ENCODE data around the gene ZNF804A. TPM values are rescaled to one million over a fixed set of nuclear protein-coding genes. Genes with fewer than 3 reads are reported as not detected.

ZNF804A gene
- total RNA-seq: under 1 TPM in 5 of 6 donors, not detected in 1; 0.46 to 0.89 (median 0.77) TPM

GRCh38 chr2:184598316-184599053 lies at the start of gene ZNF804A:
TSS of gene ZNF804A (plus strand) at chr2:184598529. CDS start at chr2:184598960, 431 bp downstream.
- peak in 2 of 4 donors; percentile 16 to 76 for TF ChIP-seq POLR2A (IDR thresholded peaks at IDR 0.05)
- no peak for TF ChIP-seq EP300 (IDR thresholded peaks at IDR 0.05)
- peak; percentile 59 to 87 for ATAC-seq (ENCODE audit: low FRiP score in 2 of 2)

DNA sequence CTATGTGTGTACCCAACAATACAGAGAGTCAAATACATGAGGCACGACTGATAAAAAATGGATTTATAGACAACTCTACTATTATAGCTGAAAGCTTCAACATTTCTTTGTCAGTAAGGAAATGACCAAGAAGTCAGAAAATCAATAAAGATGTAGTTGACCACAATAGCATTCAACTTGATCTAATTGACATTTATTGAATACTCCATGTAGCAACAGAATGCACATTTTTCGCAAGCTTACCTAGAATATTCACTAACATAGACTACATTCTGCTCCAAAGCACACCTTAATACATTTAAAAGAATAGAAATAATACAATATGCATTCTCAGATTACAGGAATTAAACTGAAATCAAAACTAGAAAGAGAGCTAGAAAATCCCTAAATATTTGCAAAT lies 49.2 kb upstream of the ZNF804A start:
- no peak overlapping the region for H3K4me3 ChIP-seq
- WGBS, 2 donors: 89 to 91% methylated on average over 2 of the region's 2 CpGs
- no peak for ATAC-seq (ENCODE audit: low FRiP score in 2 of 2)
- H3K36me3 ChIP-seq: no peaks in the 10 kb centered on the region
- H3K27me3 ChIP-seq: no peaks in the 10 kb centered on the region
- no peak for DNase-seq
- no peak for TF ChIP-seq CTCF (IDR thresholded peaks at IDR 0.05)
- TF ChIP-seq POLR2A (IDR thresholded peaks at IDR 0.05): no peak
- no peak for TF ChIP-seq EP300 (IDR thresholded peaks at IDR 0.05)
- no peak for TF ChIP-seq POLR2AphosphoS5 (IDR thresholded peaks at IDR 0.05)
- no peaks in the 10 kb centered on the region for H3K4me1 ChIP-seq
- H3K27ac ChIP-seq: no peak overlapping the region
- H3K9me3 ChIP-seq: no peaks in the 10 kb centered on the region

More at GRCh38 chr2:184598316-184599053, at the start of gene ZNF804A:
- Histone ChIP-seq H3K4me1 (peaks cover 0 to 26% (median 1%) of the 10 kb centered on the region in 4 donors), H3K4me3 (peak within 1 kb of the TSS; percentile 33 to 67 (median 56)), H3K9me3 (no peaks in the 10 kb centered on the region), H3K27ac (peak within 1 kb of the TSS; percentile 79 to 89 (median 88)), H3K36me3 (no peaks in the 10 kb centered on the region), H3K27me3 (peaks cover 0 to 10% (median 3%) of the 10 kb centered on the region in 4 donors)
- 0 to 5% methylated on average over 9 to 42 of the region's 88 CpGs for WGBS, 2 donors
- DNase-seq: peak; percentile 73 to 91

GRCh38 chr2:184551626-184552025 lies 46.7 kb upstream of the ZNF804A start:
- no peak overlapping the region for H3K27ac ChIP-seq
- no peak for ATAC-seq (ENCODE audit: low FRiP score in 2 of 2)
- no peak for DNase-seq
- no peak overlapping the region for H3K4me3 ChIP-seq
- H3K27me3 ChIP-seq: no peaks in the 10 kb centered on the region
- H3K9me3 ChIP-seq: no peaks in the 10 kb centered on the region
- TF ChIP-seq POLR2A (IDR thresholded peaks at IDR 0.05) (no peak), POLR2AphosphoS5 (IDR thresholded peaks at IDR 0.05) (no peak)
- no peaks in the 10 kb centered on the region for H3K36me3 ChIP-seq
- no peaks in the 10 kb centered on the region for H3K4me1 ChIP-seq
- 69 to 75% methylated on average over 1 of the region's 1 CpG for WGBS, 2 donors

DNA sequence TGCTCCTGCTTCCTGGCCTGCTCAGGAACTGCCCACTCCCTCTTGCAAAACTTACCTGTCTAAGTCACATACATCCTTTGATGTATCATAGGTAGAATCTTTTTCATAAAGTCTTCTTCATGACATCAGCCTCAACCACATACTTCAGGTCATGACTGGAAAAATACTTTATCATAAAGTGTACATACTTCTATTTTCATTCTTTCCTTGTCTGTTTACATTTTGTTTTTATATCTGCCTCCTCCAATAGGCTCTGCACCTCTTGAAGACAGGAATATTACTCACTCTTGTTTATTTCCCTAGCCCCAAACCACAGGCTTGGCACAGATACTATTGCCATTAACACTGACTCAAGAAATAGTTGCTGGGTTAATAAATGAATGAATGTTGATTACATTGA lies 43.6 kb upstream of the ZNF804A start:
- Histone ChIP-seq H3K27ac (no peak overlapping the region), H3K4me1 (no peaks in the 10 kb centered on the region), H3K9me3 (no peaks in the 10 kb centered on the region), H3K4me3 (no peak overlapping the region), H3K36me3 (no peaks in the 10 kb centered on the region), H3K27me3 (no peaks in the 10 kb centered on the region)
- ATAC-seq (ENCODE audit: low FRiP score in 2 of 2) (no peak), DNase-seq (no peak)
- TF ChIP-seq EP300 (IDR thresholded peaks at IDR 0.05) (no peak), CTCF (IDR thresholded peaks at IDR 0.05) (no peak)

DNA sequence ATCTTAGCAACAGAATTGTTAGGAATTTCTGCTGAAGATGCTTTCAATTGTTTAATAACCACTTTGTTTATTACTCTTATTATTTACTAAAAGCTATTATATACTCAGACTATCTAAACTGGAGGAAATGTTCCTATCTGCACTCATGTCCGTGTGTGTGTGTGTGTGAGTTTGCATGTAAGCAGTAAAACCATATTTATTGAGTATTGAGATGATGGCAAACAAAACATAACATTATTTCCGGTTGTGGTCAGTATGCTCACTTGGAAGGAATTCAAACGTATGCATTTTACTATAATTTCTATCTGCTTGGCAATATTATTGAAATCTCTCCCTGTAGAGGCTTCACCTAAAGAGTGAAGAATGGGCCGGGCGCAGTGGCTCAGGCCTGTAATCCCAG lies 43.0 kb upstream of the ZNF804A start:
- Histone ChIP-seq H3K4me3 (no peak overlapping the region), H3K4me1 (no peaks in the 10 kb centered on the region), H3K27ac (no peak overlapping the region), H3K9me3 (peaks cover 0 to under 1% (median 0%) of the 10 kb centered on the region in 4 donors), H3K27me3 (no peaks in the 10 kb centered on the region), H3K36me3 (no peaks in the 10 kb centered on the region)
- ATAC-seq (ENCODE audit: low FRiP score in 2 of 2) (no peak), DNase-seq (no peak)
- WGBS, 2 donors: 80 to 88% methylated on average over 5 of the region's 5 CpGs
- TF ChIP-seq POLR2AphosphoS5 (IDR thresholded peaks at IDR 0.05): no peak
- no peak for TF ChIP-seq CTCF (IDR thresholded peaks at IDR 0.05)
- no peak for TF ChIP-seq EP300 (IDR thresholded peaks at IDR 0.05)
- no peak for TF ChIP-seq POLR2A (IDR thresholded peaks at IDR 0.05)

DNA sequence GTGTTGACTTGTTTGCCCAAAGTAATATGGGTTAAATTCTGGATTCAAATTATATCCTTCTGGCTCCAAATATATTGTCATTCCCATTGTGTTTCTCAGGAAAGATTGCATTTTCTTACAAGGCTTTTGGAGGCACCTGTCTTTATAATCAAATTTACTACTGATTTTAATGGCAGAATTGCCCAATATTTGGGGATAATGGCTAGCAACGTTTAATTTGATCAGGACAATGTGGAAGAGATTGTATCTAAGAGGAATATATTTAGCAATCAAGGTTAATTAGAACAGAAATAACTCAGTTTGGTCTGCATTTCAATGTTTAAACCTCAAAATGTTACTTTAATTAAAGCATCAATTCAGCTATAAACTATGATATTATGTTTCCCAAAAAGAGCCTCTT lies 41.7 kb upstream of the ZNF804A start:
- Histone ChIP-seq H3K9me3 (peaks cover 0 to 5% (median 0%) of the 10 kb centered on the region in 4 donors), H3K36me3 (no peaks in the 10 kb centered on the region), H3K4me3 (no peak overlapping the region), H3K27me3 (no peaks in the 10 kb centered on the region), H3K27ac (no peak overlapping the region), H3K4me1 (no peaks in the 10 kb centered on the region)
- WGBS, 2 donors: 38 to 50% methylated on average over 1 of the region's 1 CpG
- no peak for DNase-seq
- TF ChIP-seq POLR2A (IDR thresholded peaks at IDR 0.05) (no peak), POLR2AphosphoS5 (IDR thresholded peaks at IDR 0.05) (no peak)
- ATAC-seq (ENCODE audit: low FRiP score in 2 of 2): no peak
